Neutrophil (primary cell): ENCODE data around the gene M1AP.

Experiments
- H3K27ac ChIP-seq: fragments of 200-600 bp; sonication (generic); 2 replicates; pipeline ENCODE4 v1.5.1; 2016; ENCODE audit warnings: mild to moderate bottlenecking, moderate library complexity
- H3K27me3 ChIP-seq: fragments of 200-600 bp; sonication (generic); 2 replicates; pipeline ENCODE4 v1.6.0; 2016; ENCODE audit warnings: mild to moderate bottlenecking
- H3K36me3 ChIP-seq: fragments of 200-600 bp; sonication (generic); 2 replicates; pipeline ENCODE4 v1.5.1; 2017
- H3K4me1 ChIP-seq, 2 experiments: fragments of 200-600 bp in 1 of 2; sonication (generic) in 1 of 2; 1 replicate in 1 of 2; 2 replicates in 1 of 2; pipeline versions ENCODE4 v1.5.1 to v1.6.1; 2013 to 2016; ENCODE audit warnings: low read depth in 1 of 2, low read length in 1 of 2, mild to moderate bottlenecking in 1 of 2, moderate library complexity in 1 of 2; ENCODE audit not compliant: control insufficient read depth in 1 of 2, insufficient read depth in 1 of 2
- H3K4me3 ChIP-seq, 2 experiments: fragments of 200-600 bp in 1 of 2; sonication (generic) in 1 of 2; 1 replicate in 1 of 2; 2 replicates in 1 of 2; pipeline ENCODE4 v1.5.1; 2013 to 2016; ENCODE audit warnings: low read depth in 1 of 2, low read length in 1 of 2, mild to moderate bottlenecking in 1 of 2, moderate library complexity in 1 of 2
- H3K9me3 ChIP-seq: fragments of 200-600 bp; sonication (generic); 2 replicates; pipeline ENCODE4 v1.5.1; 2016
- TF ChIP-seq, protein P1 (sequence below): fragments of 200-600 bp; sonication (generic); IDR thresholded peaks from 2 replicates; pipeline ENCODE4 v1.5.1; 2016; ENCODE audit warnings: antibody characterized with exemption

Gene M1AP

GRCh38 chr2:74510272-74510671 is 137.9 kb downstream of the M1AP start:
- H3K27me3 ChIP-seq = peaks cover 76% of the 10 kb centered on the region
- TF ChIP-seq, protein P1, sequence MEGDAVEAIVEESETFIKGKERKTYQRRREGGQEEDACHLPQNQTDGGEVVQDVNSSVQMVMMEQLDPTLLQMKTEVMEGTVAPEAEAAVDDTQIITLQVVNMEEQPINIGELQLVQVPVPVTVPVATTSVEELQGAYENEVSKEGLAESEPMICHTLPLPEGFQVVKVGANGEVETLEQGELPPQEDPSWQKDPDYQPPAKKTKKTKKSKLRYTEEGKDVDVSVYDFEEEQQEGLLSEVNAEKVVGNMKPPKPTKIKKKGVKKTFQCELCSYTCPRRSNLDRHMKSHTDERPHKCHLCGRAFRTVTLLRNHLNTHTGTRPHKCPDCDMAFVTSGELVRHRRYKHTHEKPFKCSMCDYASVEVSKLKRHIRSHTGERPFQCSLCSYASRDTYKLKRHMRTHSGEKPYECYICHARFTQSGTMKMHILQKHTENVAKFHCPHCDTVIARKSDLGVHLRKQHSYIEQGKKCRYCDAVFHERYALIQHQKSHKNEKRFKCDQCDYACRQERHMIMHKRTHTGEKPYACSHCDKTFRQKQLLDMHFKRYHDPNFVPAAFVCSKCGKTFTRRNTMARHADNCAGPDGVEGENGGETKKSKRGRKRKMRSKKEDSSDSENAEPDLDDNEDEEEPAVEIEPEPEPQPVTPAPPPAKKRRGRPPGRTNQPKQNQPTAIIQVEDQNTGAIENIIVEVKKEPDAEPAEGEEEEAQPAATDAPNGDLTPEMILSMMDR = no peak
- peaks cover 8% of the 10 kb centered on the region for H3K36me3 ChIP-seq
- no peak overlapping the region for H3K4me3 ChIP-seq
- no peaks in the 10 kb centered on the region for H3K9me3 ChIP-seq
- no peak overlapping the region for H3K27ac ChIP-seq
- H3K4me1 ChIP-seq = peaks cover 34 to 42% of the 10 kb centered on the region in 2 experiments

GRCh38 chr2:74507926-74508520 is 140.1 kb downstream of the M1AP start:
- Histone ChIP-seq H3K4me1 (peaks cover 26 to 34% of the 10 kb centered on the region in 2 experiments), H3K4me3 (peak overlapping the region; percentile 85 to 97), H3K36me3 (peaks cover 13% of the 10 kb centered on the region), H3K27ac (peak overlapping the region; percentile 98), H3K9me3 (no peaks in the 10 kb centered on the region), H3K27me3 (peaks cover 76% of the 10 kb centered on the region)
- TF ChIP-seq, protein P1 = no peak
